GM18502 (cell line): ENCODE results near the gene TRIM22.

Experiments
- ATAC-seq: cut with Tn5 transposase; IDR thresholded peaks from one replicate; pipeline ENCODE4 v1.9.1; 2021; ENCODE audit warnings: mild to moderate bottlenecking; ENCODE audit not compliant: unreplicated experiment, poor library complexity

TRIM22 gene

GRCh38 chr11:5737091-5737490 lies 47.5 kb downstream of the TRIM22 start:
- no peak for ATAC-seq

GRCh38 chr11:5737670-5738392 lies 48.2 kb downstream of the TRIM22 start:
- no peak for ATAC-seq

GRCh38 chr11:5738431-5738830 lies 48.8 kb downstream of the TRIM22 start:
- no peak for ATAC-seq

GRCh38 chr11:5746614-5747013 lies 57.0 kb downstream of the TRIM22 start:
- ATAC-seq = no peak

DNA sequence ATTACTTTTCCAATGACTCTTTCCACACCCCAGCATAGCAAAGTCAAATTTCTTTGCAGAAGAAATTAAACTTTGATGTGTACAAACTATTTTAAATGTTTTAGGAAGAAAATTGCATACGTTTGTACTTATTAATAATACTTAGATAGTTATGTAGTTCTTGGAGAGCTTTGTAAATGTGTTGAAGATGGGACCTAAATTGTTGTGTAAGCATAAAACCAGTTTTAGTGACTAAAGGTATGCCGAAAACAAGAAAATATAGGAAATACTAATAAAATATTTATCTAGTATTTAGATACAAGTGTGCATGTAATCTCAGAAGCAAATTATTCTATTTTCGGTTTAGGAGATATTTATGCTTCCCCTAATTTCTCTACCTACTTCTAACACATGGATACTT lies 60.2 kb downstream of the TRIM22 start:
- ATAC-seq = no peak

GRCh38 chr11:5753943-5754342 lies 64.4 kb downstream of the TRIM22 start, which contains the start of gene OR52N4:
Gene OR52N4 (plus strand): TSS chr11:5754243. CDS start chr11:5754741, 498 bp downstream.
- no peak for ATAC-seq
